Left lung (tissue), 10 donors: ENCODE measurements around the gene MATN4. TPM values are rescaled to one million over a fixed set of nuclear protein-coding genes. Genes with fewer than 3 reads are reported as not detected.

Source experiments
- ATAC-seq: fragments of 200-7000 bp; cut with Tn5 transposase; one replicate; pipeline ENCODE4 v1.9.1; 2020; ENCODE audit warnings: moderate library complexity
- DNase-seq, 4 donors: peaks; one replicate each; pipeline ENCODE4 v3.0.0-alpha.2; 2013 to 2020
- H3K27ac ChIP-seq, 2 donors: fragments of 200-600 bp; sonication (generic) in 1 of 2; one replicate each; pipeline versions ENCODE4 v1.5.0 to v1.8.0; 2020 to 2021
- H3K27me3 ChIP-seq, 2 donors: fragments of 200-600 bp; sonication (generic) in 1 of 2; one replicate each; pipeline versions ENCODE4 v1.5.0 to v1.8.0; 2020 to 2021
- H3K36me3 ChIP-seq, 2 donors: fragments of 200-600 bp; sonication (generic) in 1 of 2; one replicate each; pipeline versions ENCODE4 v1.5.0 to v1.8.0; 2020 to 2021
- H3K4me1 ChIP-seq, 2 donors: fragments of 200-600 bp; one replicate each; pipeline ENCODE4 v1.8.0; 2021
- H3K4me3 ChIP-seq, 2 donors: fragments of 200-600 bp; sonication (generic) in 1 of 2; one replicate each; pipeline versions ENCODE4 v1.5.0 to v1.8.0; 2020 to 2021; ENCODE audit warnings: mild to moderate bottlenecking in 1 of 2
- H3K9me3 ChIP-seq, 2 donors: fragments of 200-600 bp; sonication (generic) in 1 of 2; one replicate each; pipeline versions ENCODE4 v1.5.0 to v1.8.0; 2020 to 2021
- intact Hi-C, 2 donors: fragments of 100-400 bp; cut with DNase I; formaldehyde crosslinking; loops; one replicate each; pipeline versions ENCODE4 v1.11.2 to v1.14.2; 2022
- polyA plus RNA-seq, 6 donors: library from polyadenylated mRNA; unstranded; fragments of 120-200 nt; gene quantifications; one replicate each; pipeline ENCODE4 v1.2.1, GENCODE V29; 2013; ENCODE audit not compliant: insufficient read length in 6 of 6
- total RNA-seq, 2 donors: library from RNA; stranded (reverse); fragmentation: NEBNext Ultra II Directional; extraction: Animal tissue kit (Norgen Biotek cat#: 25700); gene quantifications; one replicate each; pipeline ENCODE4 v1.2.1, GENCODE V29; 2021
- TF ChIP-seq, protein P1 (sequence below), 2 donors: fragments of 200-600 bp; sonication (generic) in 1 of 2; IDR thresholded peaks; one replicate each; pipeline versions ENCODE4 v1.5.0 to v1.8.0; 2021; ENCODE audit warnings: antibody characterized with exemption in 2 of 2
- donor health status: DM: no; HTN: yes; CAD: no.
- donor health status: DM: no; HTN: no; CAD: no.

The MATN4 gene
- total and polyA plus RNA-seq, 8 donors, result 0.07 to 0.23 (median 0.13) TPM; not detected in 4

DNA sequence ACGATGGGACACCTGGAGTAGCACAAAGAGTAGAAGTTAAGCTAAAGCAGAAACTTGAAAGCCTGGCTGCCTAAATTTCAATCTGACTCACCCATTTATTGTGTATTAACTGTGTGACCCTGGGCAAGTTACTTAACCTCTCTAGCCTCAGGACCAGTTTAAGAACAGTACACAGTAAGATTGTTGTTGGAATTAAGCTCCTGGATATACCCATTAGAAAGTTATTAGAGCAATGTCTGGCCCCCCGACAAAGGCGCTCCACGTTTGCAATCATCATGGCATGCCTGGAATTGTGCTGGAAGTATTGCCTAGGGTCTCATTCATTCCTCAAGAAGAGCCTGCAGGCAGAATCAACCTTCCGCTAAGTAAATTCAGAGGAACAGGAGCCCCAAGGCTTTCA is 38.8 kb upstream of the MATN4 start:
- no peak for ATAC-seq
- DNase-seq, result no peak
- TF ChIP-seq, protein P1, sequence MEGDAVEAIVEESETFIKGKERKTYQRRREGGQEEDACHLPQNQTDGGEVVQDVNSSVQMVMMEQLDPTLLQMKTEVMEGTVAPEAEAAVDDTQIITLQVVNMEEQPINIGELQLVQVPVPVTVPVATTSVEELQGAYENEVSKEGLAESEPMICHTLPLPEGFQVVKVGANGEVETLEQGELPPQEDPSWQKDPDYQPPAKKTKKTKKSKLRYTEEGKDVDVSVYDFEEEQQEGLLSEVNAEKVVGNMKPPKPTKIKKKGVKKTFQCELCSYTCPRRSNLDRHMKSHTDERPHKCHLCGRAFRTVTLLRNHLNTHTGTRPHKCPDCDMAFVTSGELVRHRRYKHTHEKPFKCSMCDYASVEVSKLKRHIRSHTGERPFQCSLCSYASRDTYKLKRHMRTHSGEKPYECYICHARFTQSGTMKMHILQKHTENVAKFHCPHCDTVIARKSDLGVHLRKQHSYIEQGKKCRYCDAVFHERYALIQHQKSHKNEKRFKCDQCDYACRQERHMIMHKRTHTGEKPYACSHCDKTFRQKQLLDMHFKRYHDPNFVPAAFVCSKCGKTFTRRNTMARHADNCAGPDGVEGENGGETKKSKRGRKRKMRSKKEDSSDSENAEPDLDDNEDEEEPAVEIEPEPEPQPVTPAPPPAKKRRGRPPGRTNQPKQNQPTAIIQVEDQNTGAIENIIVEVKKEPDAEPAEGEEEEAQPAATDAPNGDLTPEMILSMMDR (IDR thresholded peaks at IDR 0.05), result no peak
- peak overlapping the region; percentile 79 to 83 for H3K27ac ChIP-seq
- peaks cover 33 to 66% of the 10 kb centered on the region in 2 donors for H3K4me1 ChIP-seq
- no peaks in the 10 kb centered on the region for H3K36me3 ChIP-seq
- peak overlapping the region; percentile 63 to 66 for H3K4me3 ChIP-seq
- H3K9me3 ChIP-seq, result no peaks in the 10 kb centered on the region
- intact Hi-C loops, result no loop called here
- H3K27me3 ChIP-seq, result peaks cover 0 to 12% of the 10 kb centered on the region in 2 donors

DNA sequence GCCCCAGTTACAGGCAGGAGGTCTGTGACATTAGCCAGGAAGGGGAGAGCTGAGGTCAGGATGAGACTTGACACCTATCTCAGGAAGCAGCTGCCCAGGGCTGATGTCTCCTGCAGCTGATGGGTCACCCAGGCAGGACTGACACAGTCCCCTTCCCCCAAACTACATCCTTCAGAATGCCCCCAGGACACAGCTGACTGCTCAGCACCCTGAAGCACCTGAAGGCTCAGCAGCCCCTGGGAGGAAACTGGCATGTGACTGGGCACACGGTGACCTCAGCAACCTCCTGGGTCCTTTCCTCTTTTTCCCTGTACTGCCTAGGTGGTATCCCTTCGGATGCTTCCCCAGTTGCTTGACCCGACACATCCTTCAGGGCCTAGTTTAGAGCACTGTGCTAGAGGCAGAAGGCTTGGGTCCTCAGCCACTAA is 38.2 kb upstream of the MATN4 start:
- peaks cover 0 to under 1% of the 10 kb centered on the region in 2 donors for H3K36me3 ChIP-seq
- H3K9me3 ChIP-seq, result no peaks in the 10 kb centered on the region
- no peak for DNase-seq
- H3K27me3 ChIP-seq, result peaks cover 0 to 12% of the 10 kb centered on the region in 2 donors
- H3K4me3 ChIP-seq, result peak overlapping the region; percentile 63 to 66
- peaks cover 38 to 71% of the 10 kb centered on the region in 2 donors for H3K4me1 ChIP-seq
- TF ChIP-seq, protein P1 (IDR thresholded peaks at IDR 0.05), result no peak
- no peak for ATAC-seq
- intact Hi-C loops, result no loop called here
- peak overlapping the region; percentile 79 to 83 for H3K27ac ChIP-seq

DNA sequence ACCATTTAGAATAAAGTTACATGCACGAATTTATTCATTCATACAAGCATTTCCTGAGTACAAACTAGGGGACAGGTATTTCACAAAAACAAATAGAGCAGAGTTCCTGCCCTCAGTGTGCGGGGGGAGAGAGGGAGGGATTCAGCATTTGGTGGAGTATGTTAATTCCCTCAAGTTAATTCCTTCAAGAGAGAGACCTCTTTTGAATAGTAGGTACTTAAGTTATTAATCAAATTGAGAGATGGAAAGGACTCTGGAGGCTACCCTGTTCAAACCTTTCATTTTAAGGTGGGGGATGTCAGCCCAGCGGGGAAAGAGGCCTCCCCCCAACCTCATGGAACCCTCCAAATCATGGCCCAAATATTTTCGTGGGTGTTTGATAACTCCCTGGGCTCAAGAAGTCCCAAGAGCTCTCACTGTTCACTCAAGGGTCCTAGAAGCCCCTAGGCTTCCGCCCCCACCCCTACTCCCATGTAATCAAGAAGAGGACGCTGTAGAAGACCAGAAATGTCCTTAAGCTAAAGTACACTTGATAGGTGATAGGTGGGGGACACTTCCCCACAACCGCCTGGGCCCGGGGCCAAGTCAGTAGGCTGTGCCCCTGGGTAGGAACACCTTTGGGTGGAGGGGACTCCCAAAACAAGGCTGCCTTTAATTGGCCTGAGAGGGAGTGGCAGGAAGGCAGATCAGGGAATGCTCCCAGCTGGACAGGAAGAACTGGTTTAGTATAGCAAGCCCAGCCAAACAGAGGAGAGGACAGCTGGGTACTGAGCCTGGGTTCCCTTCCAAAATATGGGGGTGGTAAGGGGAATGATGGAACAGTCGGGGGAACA is 37.2 kb upstream of the MATN4 start:
- Histone ChIP-seq H3K4me1 (peaks cover 37 to 81% of the 10 kb centered on the region in 2 donors), H3K27me3 (peaks cover 0 to 12% of the 10 kb centered on the region in 2 donors), H3K36me3 (peaks cover 0 to 9% of the 10 kb centered on the region in 2 donors), H3K27ac (peak overlapping the region; percentile 79 to 83), H3K9me3 (no peaks in the 10 kb centered on the region), H3K4me3 (peak overlapping the region; percentile 63 to 66)
- ATAC-seq, result peak; percentile 44
- TF ChIP-seq, protein P1 (IDR thresholded peaks at IDR 0.05), result no peak
- peak in 3 of 4 donors; percentile 80 to 88 (median 86) for DNase-seq
- intact Hi-C loops, result no loop called here

DNA sequence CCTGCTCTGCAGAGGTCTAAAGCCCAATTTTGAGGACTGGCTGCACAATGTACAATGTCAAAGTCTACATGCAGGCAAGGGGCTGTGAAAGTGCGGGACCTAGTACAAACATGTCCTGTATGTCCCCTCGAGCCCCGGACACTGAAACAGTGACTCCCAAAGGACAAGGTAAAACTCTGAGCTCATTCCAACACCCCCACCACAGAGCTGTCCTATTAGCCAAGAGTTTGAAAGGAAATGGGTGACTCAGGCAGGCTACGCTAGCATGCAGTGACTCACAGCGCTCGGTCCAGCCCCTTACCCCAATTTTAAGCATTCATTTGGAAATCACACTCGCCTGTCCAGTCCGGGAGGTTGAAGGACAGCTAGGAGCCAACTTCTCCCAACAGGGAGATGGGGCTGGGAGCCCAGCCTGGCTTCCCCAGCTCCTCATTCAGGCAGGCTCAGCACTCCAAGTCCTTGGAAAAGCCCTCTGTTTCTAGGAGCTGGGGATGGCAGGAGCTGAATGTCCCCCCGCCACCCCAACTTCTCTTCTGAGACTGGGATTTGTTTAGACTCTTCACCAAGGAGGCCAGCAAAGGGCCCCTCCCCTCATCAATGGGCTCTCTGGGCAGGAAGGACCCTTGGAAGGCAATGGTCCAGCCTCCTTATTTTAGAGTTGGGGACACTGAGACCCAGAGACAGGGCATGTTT is 36.2 kb upstream of the MATN4 start:
- H3K27ac ChIP-seq, result peak overlapping the region; percentile 75 to 79
- no peaks in the 10 kb centered on the region for H3K9me3 ChIP-seq
- peaks cover 0 to 12% of the 10 kb centered on the region in 2 donors for H3K27me3 ChIP-seq
- peak overlapping the region; percentile 17 to 66 for H3K4me3 ChIP-seq
- DNase-seq (peak in 1 of 4 donors; percentile 69), ATAC-seq (peak; percentile 17)
- H3K4me1 ChIP-seq, result peaks cover 38 to 89% of the 10 kb centered on the region in 2 donors
- TF ChIP-seq, protein P1 (IDR thresholded peaks at IDR 0.05), result no peak
- intact Hi-C loops, result no loop called here
- H3K36me3 ChIP-seq, result peaks cover 0 to 19% of the 10 kb centered on the region in 2 donors
